ENCODE results near the gene DHFR.

GRCh38 chr5:80655231-80655774, 520 bp upstream of the DHFR start:
- TF ChIP-seq CTCF (IDR thresholded peaks at IDR 0.05 in 8 of 11, conservative IDR thresholded peaks at IDR 0.05 in 3 of 11) (no peak), POLR2A (IDR thresholded peaks at IDR 0.05) (no peak)
